Tibial nerve (tissue), 4 donors: ENCODE results near the gene DNASE1L2. TPM values are rescaled to one million over a fixed set of nuclear protein-coding genes. Genes with fewer than 3 reads are reported as not detected.

Source experiments
- DNase-seq, 2 donors: peaks; one replicate each; pipeline ENCODE4 v3.0.0-alpha.2; 2019; ENCODE audit warnings: low spot score in 2 of 2
- H3K27ac ChIP-seq, 4 donors: fragments of 200-600 bp; sonication (generic) in 3 of 4; one replicate each; pipeline ENCODE4 v1.5.1; 2017 to 2019; ENCODE audit warnings: mild to moderate bottlenecking in 1 of 4
- H3K27me3 ChIP-seq, 2 donors: fragments of 200-600 bp; sonication (generic) in 1 of 2; one replicate each; pipeline versions ENCODE4 v1.5.1 to v1.6.0; 2017 to 2019
- H3K36me3 ChIP-seq, 3 donors: fragments of 200-600 bp; sonication (generic); one replicate each; pipeline ENCODE4 v1.5.1; 2018 to 2019
- H3K4me1 ChIP-seq, 4 donors: fragments of 200-600 bp; sonication (generic) in 3 of 4; one replicate each; pipeline ENCODE4 v1.5.1; 2017 to 2019
- H3K4me3 ChIP-seq, 4 donors: fragments of 200-600 bp; sonication (generic) in 3 of 4; one replicate each; pipeline ENCODE4 v1.5.1; 2017 to 2019; ENCODE audit warnings: mild to moderate bottlenecking in 1 of 4, moderate library complexity in 1 of 4
- H3K9me3 ChIP-seq, 4 donors: fragments of 200-600 bp; sonication (generic) in 3 of 4; one replicate each; pipeline ENCODE4 v1.5.1; 2017 to 2019
- CTCF ChIP-seq, 5 experiments: fragments of 200-600 bp in 3 of 5; fragments of 450-650 bp in 2 of 5; sonication (generic) in 3 of 5; IDR thresholded peaks; one replicate each; pipeline ENCODE4 v1.5.1; 2016 to 2019; ENCODE audit warnings: antibody characterized with exemption in 5 of 5, mild to moderate bottlenecking in 3 of 5, moderate library complexity in 2 of 5
- EP300 ChIP-seq, 2 donors: sonication (generic); formaldehyde crosslinking; IDR thresholded peaks; one replicate each; pipeline ENCODE4 v1.6.1; 2017; ENCODE audit warnings: antibody characterized with exemption in 2 of 2, mild to moderate bottlenecking in 1 of 2
- POLR2A ChIP-seq, 2 donors: fragments of 450-650 bp; IDR thresholded peaks; one replicate each; pipeline ENCODE4 v1.6.1; 2017; ENCODE audit warnings: antibody characterized with exemption in 2 of 2, mild to moderate bottlenecking in 2 of 2, moderate library complexity in 2 of 2
- WGBS, 2 donors: methylation state at CpG; one replicate each; pipeline ENCODE4 v1.1.5; 2018; 5-methylcytosine and 5-hydroxymethylcytosine counted together
- total RNA-seq, 4 donors: library from RNA; depleted of rRNA; stranded (reverse); fragments of >200 nt; gene quantifications; one replicate each; pipeline ENCODE4 v1.1.0, GENCODE V29; 2016

Gene DNASE1L2
- total RNA-seq, 4 donors from 2014 or later = 0.39 to 5.4 (median 0.64) TPM

DNA sequence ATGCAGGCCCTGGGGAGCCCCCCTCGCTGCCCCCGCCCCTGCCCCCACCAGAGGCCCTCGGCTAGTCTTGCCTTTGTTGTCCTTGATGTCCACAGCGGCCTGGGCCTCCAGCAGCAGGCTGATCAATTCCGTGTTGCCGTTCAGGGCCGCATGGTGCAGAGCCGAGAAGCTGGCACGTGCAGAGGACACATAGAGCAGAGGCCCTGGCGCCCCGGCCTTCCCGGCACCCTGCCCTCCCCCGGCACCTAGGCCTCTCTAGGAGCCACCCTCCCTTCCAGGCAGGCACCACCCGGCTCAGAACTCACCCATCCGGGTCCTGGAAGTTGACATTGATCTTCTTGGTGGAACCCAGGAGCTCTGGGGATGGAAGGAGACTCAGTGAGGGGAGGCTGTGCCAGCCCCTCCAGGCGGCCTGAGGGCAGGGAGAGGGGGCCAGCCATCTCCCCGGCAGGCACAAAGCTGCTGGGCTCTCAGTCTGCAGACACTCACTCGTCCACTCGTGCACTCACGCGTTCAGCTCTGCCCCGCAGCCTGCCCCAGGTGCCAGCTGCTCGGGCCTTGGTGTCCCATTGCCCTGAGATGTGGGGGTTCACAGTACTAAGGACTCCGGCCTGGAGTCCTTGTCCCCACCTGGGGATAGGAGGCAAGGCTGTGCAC, 46.1 kb upstream of the DNASE1L2 start:
- TF ChIP-seq POLR2A (IDR thresholded peaks at IDR 0.05) = no peak
- no peak for TF ChIP-seq EP300 (IDR thresholded peaks at IDR 0.05)
- no peak for TF ChIP-seq CTCF (IDR thresholded peaks at IDR 0.05)
- 64 to 72% methylated on average over 11 to 23 of the region's 24 CpGs for WGBS, 2 donors
- Histone ChIP-seq H3K9me3 (no peaks in the 10 kb centered on the region), H3K4me3 (no peak overlapping the region), H3K36me3 (no peaks in the 10 kb centered on the region), H3K4me1 (peaks cover 0 to 18% (median 6%) of the 10 kb centered on the region in 4 donors), H3K27ac (no peak overlapping the region), H3K27me3 (peaks cover 0 to 18% of the 10 kb centered on the region in 2 donors)
- DNase-seq = no peak

DNA sequence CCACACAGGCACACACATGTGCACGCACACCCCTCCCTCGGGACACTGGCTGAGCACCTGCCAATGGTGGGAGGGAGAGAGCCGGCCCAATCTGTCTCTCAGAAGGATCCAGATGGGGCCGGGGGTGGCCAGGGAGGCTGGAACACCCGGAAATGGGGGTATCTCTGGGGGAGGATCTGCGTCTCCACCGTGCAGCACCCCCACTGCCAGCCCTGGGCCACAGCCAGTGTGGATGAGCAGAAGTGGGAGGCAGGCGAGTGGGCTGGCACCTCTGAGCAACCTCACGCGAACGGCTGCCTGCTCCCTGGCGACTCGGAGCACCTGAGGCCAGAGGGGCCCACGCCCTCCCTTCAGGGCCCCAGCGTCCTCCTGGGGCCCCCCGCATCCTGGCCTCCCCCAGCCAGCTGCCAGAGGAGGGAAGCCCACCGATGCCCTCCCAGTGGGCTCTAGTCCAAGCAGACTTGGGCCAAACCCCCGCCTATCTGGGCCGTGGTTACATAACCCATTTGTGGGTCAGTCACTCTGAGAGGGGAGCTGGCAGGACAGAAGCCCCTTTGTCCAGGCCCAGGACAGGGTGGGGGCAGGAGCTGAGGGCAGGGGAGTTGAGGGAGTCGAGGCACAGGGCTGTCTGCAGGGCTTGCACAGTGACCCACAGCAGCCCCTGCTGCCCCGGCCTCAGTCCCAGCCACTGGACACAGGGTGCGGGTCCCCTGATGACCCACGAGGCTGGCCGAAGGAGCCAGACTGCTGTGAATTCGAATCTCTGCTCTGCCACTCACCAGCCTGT, 45.4 kb upstream of the DNASE1L2 start:
- H3K9me3 ChIP-seq = no peaks in the 10 kb centered on the region
- H3K27me3 ChIP-seq = peaks cover 0 to 26% of the 10 kb centered on the region in 2 donors
- no peak for TF ChIP-seq CTCF (IDR thresholded peaks at IDR 0.05)
- TF ChIP-seq POLR2A (IDR thresholded peaks at IDR 0.05) = no peak
- no peak for TF ChIP-seq EP300 (IDR thresholded peaks at IDR 0.05)
- no peak overlapping the region for H3K4me3 ChIP-seq
- peaks cover 0 to 26% (median 12%) of the 10 kb centered on the region in 4 donors for H3K4me1 ChIP-seq
- H3K27ac ChIP-seq = peak overlapping the region in 2 of 4 donors; percentile 16 to 25
- 40 to 42% methylated on average over 17 to 21 of the region's 25 CpGs for WGBS, 2 donors
- DNase-seq = no peak
- no peaks in the 10 kb centered on the region for H3K36me3 ChIP-seq

- Histone ChIP-seq H3K9me3 (no peaks in the 10 kb centered on the region), H3K36me3 (no peaks in the 10 kb centered on the region), H3K27me3 (peaks cover 0 to 27% of the 10 kb centered on the region in 2 donors), H3K4me3 (no peak overlapping the region), H3K4me1 (peaks cover 0 to 30% (median 13%) of the 10 kb centered on the region in 4 donors), H3K27ac (no peak overlapping the region)
- 38 to 60% methylated on average over 11 of the region's 11 CpGs for WGBS, 2 donors
- no peak for TF ChIP-seq CTCF (IDR thresholded peaks at IDR 0.05)
- TF ChIP-seq EP300 (IDR thresholded peaks at IDR 0.05) = no peak
- no peak for TF ChIP-seq POLR2A (IDR thresholded peaks at IDR 0.05)
- DNase-seq = no peak
Observed at GRCh38 chr16:2191446-2191706, 44.9 kb upstream of the DNASE1L2 start.

DNA sequence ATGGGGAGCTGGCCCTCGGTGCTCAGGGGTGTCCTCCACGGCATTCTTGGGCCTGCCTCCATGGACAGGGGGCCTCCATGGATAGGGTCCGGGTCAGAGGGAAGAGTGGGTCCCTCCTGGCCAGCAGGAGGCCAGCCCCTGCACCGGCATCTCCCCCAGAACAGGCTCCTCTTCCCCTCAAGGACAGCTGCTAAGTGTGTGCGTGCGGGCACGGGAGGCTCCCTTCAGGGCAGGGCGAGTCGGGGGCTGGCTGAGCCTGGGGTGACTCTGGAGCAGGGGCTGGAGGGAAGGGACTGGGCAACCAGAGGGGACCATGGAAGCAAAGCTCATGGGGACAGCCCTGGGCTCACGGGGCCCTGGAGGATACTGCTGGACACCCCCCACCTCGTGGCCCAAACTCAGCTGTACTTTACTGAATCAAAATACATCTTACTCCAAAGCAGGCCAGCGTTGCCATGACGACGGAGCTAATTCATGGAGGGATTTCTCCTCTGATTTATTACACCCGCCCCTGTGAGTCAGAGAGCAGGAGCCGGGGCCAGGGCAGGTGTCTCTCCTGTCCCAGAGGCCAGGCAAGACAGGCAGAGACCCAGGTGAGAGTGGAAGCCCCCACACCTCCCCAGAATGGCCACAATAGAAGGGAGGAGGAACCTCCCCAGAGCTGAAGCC, 41.9 kb upstream of the DNASE1L2 start:
- peaks cover 0 to 45% of the 10 kb centered on the region in 2 donors for H3K27me3 ChIP-seq
- no peaks in the 10 kb centered on the region for H3K9me3 ChIP-seq
- WGBS, 2 donors = 66 to 73% methylated on average over 13 to 14 of the region's 16 CpGs
- H3K27ac ChIP-seq = no peak overlapping the region
- TF ChIP-seq POLR2A (IDR thresholded peaks at IDR 0.05) (no peak), CTCF (IDR thresholded peaks at IDR 0.05) (no peak), EP300 (IDR thresholded peaks at IDR 0.05) (no peak)
- DNase-seq = no peak
- H3K4me1 ChIP-seq = peaks cover 0 to 37% (median 13%) of the 10 kb centered on the region in 4 donors
- no peak overlapping the region for H3K4me3 ChIP-seq
- no peaks in the 10 kb centered on the region for H3K36me3 ChIP-seq
